Caco-2 (cell line): Measurements from ENCODE around the gene CD99L2. TPM values are rescaled to one million over a fixed set of nuclear protein-coding genes. Genes with fewer than 3 reads are reported as not detected.

Source experiments
- BruUV-seq: library from RNA; stranded (reverse); fragments of 400-500 nt; replicated peaks from 2 replicates; lab custom pipeline; 2021; lab: Mats Ljungman, UMichigan
- CTCF ChIA-PET: fragments of 300-600 bp; sonication (Branson Sonifier 250); formaldehyde crosslinking; loops from one replicate; lab custom pipeline; 2022; ENCODE audit warnings: antibody characterized with exemption; lab: Charles Lee
- POLR2A ChIA-PET: fragments of 300-600 bp; sonication (Branson Sonifier 250); formaldehyde crosslinking; loops from one replicate; lab custom pipeline; 2022; ENCODE audit warnings: antibody characterized with exemption; lab: Charles Lee
- DNase-seq, 2 experiments: peaks; one replicate each; pipeline versions ENCODE4 v3.0.0 to v3.0.0-alpha.2; 2020 to 2022
- H3K27me3 ChIP-seq: replicated peaks from 2 replicates; pipeline ENCODE4 v1.6.0; 2011; ENCODE audit warnings: low read length; ENCODE audit not compliant: control insufficient read depth, insufficient read depth
- H3K36me3 ChIP-seq: 2 replicates; pipeline ENCODE4 v1.5.1; 2011; ENCODE audit warnings: low read length; ENCODE audit not compliant: control insufficient read depth, insufficient read depth
- H3K4me1 ChIP-seq: fragments of 250-450 bp; sonication (Bioruptor Pico); 2 replicates; pipeline ENCODE4 v1.5.1; 2020; ENCODE audit warnings: mild to moderate bottlenecking
- H3K4me3 ChIP-seq: 2 replicates; pipeline ENCODE4 v1.5.1; 2011; ENCODE audit warnings: low read depth, mild to moderate bottlenecking, control low read depth, low read length
- H3K9me3 ChIP-seq: fragments of 250-450 bp; sonication (Bioruptor Pico); 2 replicates; pipeline ENCODE4 v1.5.1; 2020; ENCODE audit warnings: mild to moderate bottlenecking, moderate library complexity
- H3K27ac Mint-ChIP-seq: one replicate; pipeline ENCODE4 v1.8.0; 2022; ENCODE audit warnings: mixed read lengths; ENCODE audit not compliant: unreplicated experiment
- H3K27me3 Mint-ChIP-seq: one replicate; pipeline ENCODE4 v1.8.0; 2022; ENCODE audit warnings: mixed read lengths; ENCODE audit not compliant: insufficient read depth, unreplicated experiment
- H3K36me3 Mint-ChIP-seq: one replicate; pipeline ENCODE4 v1.8.0; 2022; ENCODE audit warnings: mild to moderate bottlenecking, mixed read lengths; ENCODE audit not compliant: insufficient read depth, unreplicated experiment
- H3K4me1 Mint-ChIP-seq: one replicate; pipeline ENCODE4 v1.8.0; 2022; ENCODE audit warnings: low read depth, mixed read lengths; ENCODE audit not compliant: unreplicated experiment
- H3K4me3 Mint-ChIP-seq: one replicate; pipeline ENCODE4 v1.8.0; 2022; ENCODE audit warnings: mild to moderate bottlenecking, moderate library complexity, mixed read lengths; ENCODE audit not compliant: unreplicated experiment
- H3K9me3 Mint-ChIP-seq: one replicate; pipeline ENCODE4 v1.8.0; 2022; ENCODE audit warnings: mixed read lengths; ENCODE audit not compliant: unreplicated experiment
- intact Hi-C: fragments of 100-400 bp; cut with micrococcal nuclease; formaldehyde crosslinking; loops from one replicate; pipeline ENCODE4 v1.10.0; 2022; ENCODE audit not compliant: unreplicated experiment
- total RNA-seq: library from RNA; stranded (reverse); gene quantifications from 2 replicates; pipeline ENCODE4 v1.2.3, GENCODE V29; 2022
- TF ChIP-seq, protein P1 (sequence below), 2 experiments: fragments of 200-600 bp in 1 of 2; IDR thresholded peaks; 1 replicate in 1 of 2; 2 replicates in 1 of 2; pipeline versions ENCODE4 v1.5.1 to v1.8.0; 2011 to 2022; ENCODE audit warnings: antibody characterized with exemption in 1 of 2, control low read depth in 1 of 2, inconsistent platforms in 1 of 2, low read depth in 1 of 2, low read length in 1 of 2, mild to moderate bottlenecking in 1 of 2, moderate library complexity in 1 of 2; ENCODE audit not compliant: insufficient read depth in 1 of 2, severe bottlenecking in 1 of 2, unreplicated experiment in 1 of 2

Gene CD99L2
- total RNA-seq, 1 experiment from 2014 or later: 8.6 TPM

DNA sequence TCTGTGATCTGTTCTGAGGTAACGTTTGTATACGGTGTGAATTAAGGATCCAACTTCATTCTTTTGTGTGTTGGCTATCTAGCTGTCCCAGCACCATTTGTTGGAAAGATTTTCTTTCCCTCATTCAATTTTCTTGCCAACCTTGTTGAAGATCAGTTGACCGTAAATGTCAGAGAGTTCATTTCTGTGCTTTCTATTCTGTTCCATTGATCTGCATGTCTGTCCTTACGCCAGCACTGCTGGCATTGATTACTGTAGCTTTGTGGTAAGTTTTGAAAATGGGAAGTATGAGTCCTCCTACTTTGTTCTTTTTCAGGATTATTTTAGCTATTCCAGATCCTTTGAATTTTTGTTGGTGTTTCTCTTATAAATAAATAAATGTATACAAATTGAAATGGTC, 144.5 kb downstream of the CD99L2 start:
- no peak overlapping the region for H3K4me3 ChIP-seq
- TF ChIP-seq, protein P1, sequence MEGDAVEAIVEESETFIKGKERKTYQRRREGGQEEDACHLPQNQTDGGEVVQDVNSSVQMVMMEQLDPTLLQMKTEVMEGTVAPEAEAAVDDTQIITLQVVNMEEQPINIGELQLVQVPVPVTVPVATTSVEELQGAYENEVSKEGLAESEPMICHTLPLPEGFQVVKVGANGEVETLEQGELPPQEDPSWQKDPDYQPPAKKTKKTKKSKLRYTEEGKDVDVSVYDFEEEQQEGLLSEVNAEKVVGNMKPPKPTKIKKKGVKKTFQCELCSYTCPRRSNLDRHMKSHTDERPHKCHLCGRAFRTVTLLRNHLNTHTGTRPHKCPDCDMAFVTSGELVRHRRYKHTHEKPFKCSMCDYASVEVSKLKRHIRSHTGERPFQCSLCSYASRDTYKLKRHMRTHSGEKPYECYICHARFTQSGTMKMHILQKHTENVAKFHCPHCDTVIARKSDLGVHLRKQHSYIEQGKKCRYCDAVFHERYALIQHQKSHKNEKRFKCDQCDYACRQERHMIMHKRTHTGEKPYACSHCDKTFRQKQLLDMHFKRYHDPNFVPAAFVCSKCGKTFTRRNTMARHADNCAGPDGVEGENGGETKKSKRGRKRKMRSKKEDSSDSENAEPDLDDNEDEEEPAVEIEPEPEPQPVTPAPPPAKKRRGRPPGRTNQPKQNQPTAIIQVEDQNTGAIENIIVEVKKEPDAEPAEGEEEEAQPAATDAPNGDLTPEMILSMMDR (IDR thresholded peaks at IDR 0.05; ENCODE audit: insufficient read depth in 1 of 2, low read depth in 1 of 2, low read length in 1 of 2, severe bottlenecking in 1 of 2, unreplicated experiment in 1 of 2): no peak
- intact Hi-C loops: no loop called here
- no peaks in the 10 kb centered on the region for H3K9me3 ChIP-seq
- H3K27me3 ChIP-seq: no peaks in the 10 kb centered on the region
- Mint-ChIP-seq H3K27me3 (no peaks in the 10 kb centered on the region), H3K36me3 (peaks cover 5% of the 10 kb centered on the region), H3K4me3 (no peak overlapping the region), H3K9me3 (no peaks in the 10 kb centered on the region), H3K27ac (no peak overlapping the region), H3K4me1 (no peaks in the 10 kb centered on the region)
- POLR2A ChIA-PET: no interaction called here
- DNase-seq: no peak
- no peaks in the 10 kb centered on the region for H3K4me1 ChIP-seq
- no peaks in the 10 kb centered on the region for H3K36me3 ChIP-seq
- CTCF ChIA-PET: no interaction called here
- BruUV-seq: no TSS peak

DNA sequence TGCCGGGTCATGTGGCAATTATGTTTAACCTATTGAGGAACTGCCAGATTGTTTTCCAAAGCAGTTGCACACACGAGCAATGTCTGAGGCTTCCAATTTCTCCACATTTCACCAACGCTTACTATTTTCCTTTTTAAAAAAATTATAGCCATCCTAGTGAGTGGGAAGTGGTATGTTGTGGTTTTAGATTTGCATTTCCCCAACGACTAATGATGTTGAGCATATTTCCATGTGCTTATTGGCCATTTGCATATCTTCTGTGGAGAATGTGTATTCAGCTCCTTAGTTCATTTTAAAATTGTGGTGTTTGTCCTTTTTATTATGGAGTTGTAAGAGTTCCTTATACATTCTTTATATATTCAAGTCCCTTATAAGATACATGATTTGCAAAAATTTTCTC, 145.1 kb downstream of the CD99L2 start:
- no TSS peak for BruUV-seq
- intact Hi-C loops: no loop called here
- POLR2A ChIA-PET: no interaction called here
- H3K9me3 ChIP-seq: no peaks in the 10 kb centered on the region
- H3K4me3 Mint-ChIP-seq: no peak overlapping the region
- H3K36me3 Mint-ChIP-seq: peaks cover 9% of the 10 kb centered on the region
- CTCF ChIA-PET: no interaction called here
- no peak overlapping the region for H3K4me3 ChIP-seq
- TF ChIP-seq, protein P1 (IDR thresholded peaks at IDR 0.05; ENCODE audit: insufficient read depth in 1 of 2, low read depth in 1 of 2, low read length in 1 of 2, severe bottlenecking in 1 of 2, unreplicated experiment in 1 of 2): no peak
- no peak overlapping the region for H3K27ac Mint-ChIP-seq
- no peaks in the 10 kb centered on the region for H3K4me1 Mint-ChIP-seq
- H3K36me3 ChIP-seq: no peaks in the 10 kb centered on the region
- H3K27me3 Mint-ChIP-seq: no peaks in the 10 kb centered on the region
- no peak for DNase-seq
- H3K27me3 ChIP-seq: no peaks in the 10 kb centered on the region
- no peaks in the 10 kb centered on the region for H3K4me1 ChIP-seq
- no peaks in the 10 kb centered on the region for H3K9me3 Mint-ChIP-seq

DNA sequence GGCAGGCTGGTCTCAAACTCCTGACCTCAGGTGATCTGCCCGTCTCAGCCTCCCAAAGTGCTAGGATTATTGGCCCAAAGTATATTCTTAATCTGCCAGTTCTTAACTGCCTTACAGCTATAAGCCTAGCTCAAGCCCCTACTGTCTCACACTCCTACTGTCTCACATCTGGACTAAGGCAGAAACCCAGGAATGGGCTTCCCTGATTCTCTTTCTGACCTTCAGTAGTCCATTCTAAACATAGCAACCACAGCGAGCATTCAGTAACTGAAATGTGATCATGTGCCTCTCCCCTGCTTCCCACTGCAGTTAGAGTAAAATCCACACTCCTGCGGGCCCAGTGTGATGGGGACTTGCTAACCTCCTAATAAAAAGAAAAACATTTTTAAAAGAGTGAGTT, 146.3 kb downstream of the CD99L2 start:
- peaks cover 11% of the 10 kb centered on the region for H3K36me3 Mint-ChIP-seq
- Histone ChIP-seq H3K27me3 (no peaks in the 10 kb centered on the region), H3K36me3 (no peaks in the 10 kb centered on the region), H3K9me3 (no peaks in the 10 kb centered on the region), H3K4me1 (no peaks in the 10 kb centered on the region), H3K4me3 (no peak overlapping the region)
- no peak for DNase-seq
- POLR2A ChIA-PET: no interaction called here
- no peak overlapping the region for H3K4me3 Mint-ChIP-seq
- no peaks in the 10 kb centered on the region for H3K4me1 Mint-ChIP-seq
- no peaks in the 10 kb centered on the region for H3K9me3 Mint-ChIP-seq
- H3K27me3 Mint-ChIP-seq: no peaks in the 10 kb centered on the region
- no peak overlapping the region for H3K27ac Mint-ChIP-seq
- no TSS peak for BruUV-seq
- TF ChIP-seq, protein P1 (IDR thresholded peaks at IDR 0.05; ENCODE audit: insufficient read depth in 1 of 2, low read depth in 1 of 2, low read length in 1 of 2, severe bottlenecking in 1 of 2, unreplicated experiment in 1 of 2): no peak
- CTCF ChIA-PET: no interaction called here
- intact Hi-C loops: no loop called here
